H1 (cell line): ENCODE measurements around the gene MRPL20. TPM values are rescaled to one million over a fixed set of nuclear protein-coding genes. Genes with fewer than 3 reads are reported as not detected.

ENCODE experiments used
- CTCF ChIA-PET: fragments of 300-600 bp; sonication (Branson Sonifier 250); formaldehyde crosslinking; loops from one replicate; lab custom pipeline; 2021; ENCODE audit not compliant: partially characterized antibody; lab: Charles Lee
- POLR2A ChIA-PET: fragments of 300-600 bp; sonication (Branson Sonifier 250); formaldehyde crosslinking; loops from one replicate; lab custom pipeline; 2021; ENCODE audit warnings: inconsistent platforms; ENCODE audit not compliant: partially characterized antibody; lab: Charles Lee
- DNase-seq, 2 experiments: peaks; one replicate each; pipeline versions ENCODE4 v3.0.0 to v3.0.0-alpha.2; 2010 to 2022; ENCODE audit warnings: low spot score in 2 of 2, low read depth in 1 of 2, mixed read lengths in 1 of 2
- FAIRE-seq: peaks from 2 replicates; lab custom pipeline; 2011; peaks lifted over from hg19 to GRCh38; lab: Jason Lieb, UNC
- H2AFZ ChIP-seq: 2 replicates; pipeline ENCODE4 v1.8.1; 2012; ENCODE audit warnings: low read length, inconsistent platforms
- H2AK5ac ChIP-seq: 2 replicates; pipeline ENCODE4 v1.6.1; 2013; ENCODE audit warnings: low read depth, low read length
- H2BK120ac ChIP-seq: replicated peaks from 2 replicates; pipeline ENCODE3; 2013; ENCODE audit warnings: low read depth, low read length, inconsistent platforms
- H2BK12ac ChIP-seq: 2 replicates; pipeline ENCODE4 v1.6.1; 2013; ENCODE audit warnings: low read depth, low read length
- H2BK15ac ChIP-seq: 2 replicates; pipeline ENCODE4 v1.6.1; 2013; ENCODE audit warnings: low read length
- H2BK20ac ChIP-seq: 2 replicates; pipeline ENCODE4 v1.6.1; 2013; ENCODE audit warnings: low read length
- H2BK5ac ChIP-seq: 2 replicates; pipeline ENCODE4 v1.6.1; 2013; ENCODE audit warnings: low read depth, low read length
- H3K14ac ChIP-seq: 2 replicates; pipeline ENCODE4 v1.6.1; 2013; ENCODE audit warnings: inconsistent platforms; ENCODE audit not compliant: insufficient read length
- H3K18ac ChIP-seq: 2 replicates; pipeline ENCODE4 v1.6.1; 2013; ENCODE audit warnings: low read length; ENCODE audit errors: extremely low read depth
- H3K23ac ChIP-seq: 2 replicates; pipeline ENCODE4 v1.6.1; 2013; ENCODE audit warnings: inconsistent platforms; ENCODE audit not compliant: insufficient read length
- H3K23me2 ChIP-seq: 2 replicates; pipeline ENCODE4 v1.6.1; 2013; ENCODE audit warnings: low read depth, low read length
- H3K27ac ChIP-seq: 2 replicates; pipeline ENCODE4 v1.6.1; 2011; ENCODE audit warnings: low read depth, low read length, inconsistent platforms
- H3K27me3 ChIP-seq, 4 experiments: replicated peaks in 1 of 4; 1 replicate in 1 of 4; 2 replicates in 3 of 4; pipeline versions ENCODE4 v1.6.1 to v1.8.1; 2011 to 2013; ENCODE audit warnings: low read length in 3 of 4, mild to moderate bottlenecking in 3 of 4, inconsistent platforms in 2 of 4, mixed read lengths in 2 of 4, moderate library complexity in 1 of 4; ENCODE audit not compliant: control insufficient read depth in 3 of 4, insufficient read depth in 3 of 4; ENCODE audit errors: extremely low read depth in 1 of 4
- H3K36me3 ChIP-seq, 4 experiments: 2 replicates each; pipeline versions ENCODE4 v1.6.1 to v1.8.1; 2011 to 2013; ENCODE audit warnings: mild to moderate bottlenecking in 4 of 4, low read length in 3 of 4, moderate library complexity in 2 of 4, control low read depth in 1 of 4, inconsistent platforms in 1 of 4; ENCODE audit not compliant: insufficient read depth in 4 of 4, control insufficient read depth in 2 of 4
- H3K4ac ChIP-seq: replicated peaks from 2 replicates; pipeline ENCODE3; 2013; ENCODE audit warnings: low read length, low read depth, mixed read lengths, inconsistent platforms; ENCODE audit not compliant: insufficient read length
- H3K4me1 ChIP-seq, 4 experiments: replicated peaks in 1 of 4; 1 replicate in 1 of 4; 2 replicates in 3 of 4; pipeline versions ENCODE4 v1.6.1 to v1.8.1; 2011 to 2013; ENCODE audit warnings: low read length in 3 of 4, inconsistent platforms in 2 of 4, mixed read lengths in 1 of 4; ENCODE audit not compliant: insufficient read depth in 4 of 4, control insufficient read depth in 3 of 4
- H3K4me2 ChIP-seq, 2 experiments: 2 replicates each; pipeline versions ENCODE4 v1.6.1 to v1.8.1; 2011 to 2013; ENCODE audit warnings: low read depth in 2 of 2, low read length in 2 of 2, control low read depth in 1 of 2, inconsistent platforms in 1 of 2, mild to moderate bottlenecking in 1 of 2; ENCODE audit not compliant: insufficient read depth in 1 of 2
- H3K4me3 ChIP-seq, 4 experiments: fragments of 200-600, 300-600 bp in 1 of 4; sonication (generic), shearing (Covaris generic), sonication (Bioruptor Twin) in 1 of 4; 2 replicates each; pipeline versions ENCODE4 v1.5.1 to v1.8.1; 2011 to 2016; ENCODE audit warnings: low read length in 4 of 4, low read depth in 3 of 4, control low read depth in 2 of 4, inconsistent platforms in 2 of 4, mild to moderate bottlenecking in 2 of 4, mixed read lengths in 1 of 4, moderate library complexity in 1 of 4; ENCODE audit not compliant: insufficient read depth in 2 of 4; ENCODE audit errors: extremely low read depth in 1 of 4
- H3K56ac ChIP-seq: replicated peaks from 2 replicates; pipeline ENCODE3; 2013; ENCODE audit warnings: low read depth, mild to moderate bottlenecking, mixed read lengths, low read length, inconsistent platforms; ENCODE audit not compliant: insufficient read length
- H3K79me1 ChIP-seq: 2 replicates; pipeline ENCODE4 v1.6.1; 2013; ENCODE audit warnings: low read depth, low read length, control low read depth
- H3K79me2 ChIP-seq, 2 experiments: 2 replicates each; pipeline versions ENCODE4 v1.6.1 to v1.8.1; 2012 to 2013; ENCODE audit warnings: low read length in 2 of 2, mild to moderate bottlenecking in 2 of 2, inconsistent platforms in 1 of 2; ENCODE audit not compliant: insufficient read depth in 2 of 2, control insufficient read depth in 1 of 2
- H3K9ac ChIP-seq, 4 experiments: replicated peaks in 1 of 4; 1 replicate in 1 of 4; 2 replicates in 3 of 4; pipeline versions ENCODE4 v1.6.1 to v1.8.1; 2011 to 2013; ENCODE audit warnings: low read depth in 3 of 4, low read length in 3 of 4, control low read depth in 2 of 4, mild to moderate bottlenecking in 2 of 4, moderate library complexity in 2 of 4, inconsistent platforms in 1 of 4; ENCODE audit errors: extremely low read depth in 1 of 4
- H3K9me3 ChIP-seq, 2 experiments: 2 replicates each; pipeline versions ENCODE4 v1.6.1 to v1.8.1; 2012 to 2013; ENCODE audit warnings: mild to moderate bottlenecking in 2 of 2, moderate library complexity in 2 of 2, control low read depth in 1 of 2, inconsistent platforms in 1 of 2, low read depth in 1 of 2, low read length in 1 of 2, mixed read lengths in 1 of 2; ENCODE audit not compliant: insufficient read depth in 2 of 2
- H4K20me1 ChIP-seq, 2 experiments: replicated peaks in 1 of 2; 2 replicates each; pipeline versions ENCODE3 to v1.8.1; 2011 to 2013; ENCODE audit warnings: inconsistent platforms in 2 of 2, low read length in 2 of 2, mild to moderate bottlenecking in 1 of 2; ENCODE audit not compliant: insufficient read depth in 2 of 2, control insufficient read depth in 1 of 2
- H4K5ac ChIP-seq: 2 replicates; pipeline ENCODE4 v1.6.1; 2013; ENCODE audit warnings: low read length, low read depth, mixed read lengths, inconsistent platforms; ENCODE audit not compliant: insufficient read length
- H4K8ac ChIP-seq: 2 replicates; pipeline ENCODE4 v1.8.0; 2013; ENCODE audit warnings: mild to moderate bottlenecking, moderate library complexity, low read length, inconsistent platforms; ENCODE audit not compliant: insufficient read depth; ENCODE audit errors: extremely low read depth
- H4K91ac ChIP-seq: replicated peaks from 2 replicates; pipeline ENCODE3; 2013; ENCODE audit warnings: low read length, mixed read lengths, inconsistent platforms; ENCODE audit not compliant: insufficient read length
- TAF1 ChIP-seq: IDR thresholded peaks from 2 replicates; pipeline ENCODE4 v1.6.1; 2011; ENCODE audit warnings: mild to moderate bottlenecking, low read depth, low read length
- WGBS, 2 experiments: shearing (Covaris generic) in 1 of 2; methylation state at CpG; one replicate each; pipeline versions ENCODE4 v1.1.6 to v1.1.7; 2013 to 2015; ENCODE audit warnings: low lambda C conversion rate in 2 of 2, mixed read lengths in 2 of 2, inconsistent platforms in 1 of 2, low coverage in 1 of 2, missing lambda C conversion rate in 1 of 2; ENCODE audit not compliant: insufficient replicate concordance in 2 of 2, insufficient coverage in 1 of 2, insufficient read length in 1 of 2; ENCODE audit errors: extremely low coverage in 1 of 2, missing lambda C conversion rate in 1 of 2; 5-methylcytosine and 5-hydroxymethylcytosine counted together
- polyA plus RNA-seq, 7 experiments: library from polyadenylated mRNA; depleted of rRNA in 3 of 7; stranded (reverse) in 5 of 7; unstranded in 2 of 7; fragments of >200 nt in 5 of 7; fragments of 200-250 nt in 2 of 7; gene quantifications; 1 replicate in 5 of 7; 2 replicates in 1 of 7; 4 replicates in 1 of 7; pipeline versions ENCODE4 v1.2.1 to v1.2.3, GENCODE V29; 2011 to 2013; ENCODE audit warnings: missing spikeins in 2 of 7, mixed read lengths in 2 of 7
- total RNA-seq: library from RNA; stranded (reverse); fragmentation: NEBNext Ultra II Directional; extraction: Animal tissue kit (Norgen Biotek cat#: 25700); gene quantifications from 2 replicates; pipeline ENCODE4 v1.2.1, GENCODE V29; 2021

Gene MRPL20
- total and polyA plus RNA-seq, 2 of the 8 experiments (the other 6 are each of a cell fraction or from before 2014, with no cell fraction given), result 126 to 151 TPM

- Histone ChIP-seq H3K36me3 (peaks cover 0 to 19% (median 1%) of the 10 kb centered on the region in 4 experiments; a peak in 2 of 8 replicates), H3K18ac (peak overlapping the region; percentile 13; the same call in 1 of the 2 replicates), H3K4me3 (no peak overlapping the region), H2BK20ac (no peak overlapping the region), H2BK120ac (no peak overlapping the region), H4K8ac (peak overlapping the region; percentile 89), H3K4ac (peak overlapping the region; percentile 78), H4K91ac (no peak overlapping the region), H3K9me3 (peaks cover 4 to 7% of the 10 kb centered on the region in 2 experiments; a peak in 1 of 4 replicates), H3K9ac (no peak overlapping the region), H3K79me1 (no peaks in the 10 kb centered on the region; the same call in 1 of the 2 replicates), H3K23ac (no peak overlapping the region), H3K79me2 (peaks cover 11 to 21% of the 10 kb centered on the region in 2 experiments), H3K4me1 (peaks cover 5 to 20% (median 12%) of the 10 kb centered on the region in 4 experiments), H2AK5ac (no peak overlapping the region), H2BK15ac (no peak overlapping the region), H4K5ac (peak overlapping the region; percentile 47), H4K20me1 (no peaks in the 10 kb centered on the region), H2BK5ac (peak overlapping the region; percentile 75; the same call in 1 of the 2 replicates), H3K27me3 (no peaks in the 10 kb centered on the region), H2BK12ac (0 out of 2 replicates have a peak overlapping the region, but pooled peaks have one; percentile 60), H3K23me2 (no peaks in the 10 kb centered on the region), H2AFZ (no peak overlapping the region), H3K27ac (no peak overlapping the region), H3K4me2 (no peak overlapping the region; a peak in 2 of 4 replicates), H3K14ac (no peak overlapping the region), H3K56ac (no peak overlapping the region)
- DNase-seq (no peak), FAIRE-seq (no peak)
- POLR2A ChIA-PET, result interaction anchor here (0.9 to 4.8 kb wide), 13 partner anchors 9 to 67 kb away, joined by 3 to 27 read pairs (median 6); partner anchors contain the start of genes ANKRD65, AURKAIP1 and CCNL2
- 93% methylated on average over 11 of the region's 13 CpGs; no CpG with 5 or more reads in 1 of the 2 experiments for WGBS, 2 experiments
- CTCF ChIA-PET, result interaction anchor here (0.9 to 1.5 kb wide), 2 partner anchors 11 to 30 kb away, joined by 3 to 9 read pairs; no protein-coding TSS in a partner anchor
- TF ChIP-seq TAF1, result no peak
Measured at GRCh38 chr1:1411626-1412025, 4.5 kb upstream of the MRPL20 start.
